Type B pancreatic cell (in vitro differentiated cells): ENCODE measurements around the gene SNCG. TPM values are rescaled to one million over a fixed set of nuclear protein-coding genes. Genes with fewer than 3 reads are reported as not detected.
"Not testable (repeated sequence)": the region's sequence is repeated elsewhere in the genome, so short reads cannot be mapped to it uniquely, and the experiment has no call there.

ENCODE experiments used
- DNase-seq: peaks from one replicate; pipeline ENCODE4 v3.0.0; 2021; ENCODE audit warnings: mixed read lengths; ENCODE audit not compliant: unreplicated experiment; ENCODE audit errors: extremely low spot score
- H3K27ac Mint-ChIP-seq: 2 replicates; pipeline ENCODE4 v1.8.0; 2021; ENCODE audit warnings: mild to moderate bottlenecking, mixed read lengths
- H3K27me3 Mint-ChIP-seq: 2 replicates; pipeline ENCODE4 v1.8.0; 2021; ENCODE audit warnings: mixed read lengths
- H3K36me3 Mint-ChIP-seq: 2 replicates; pipeline ENCODE4 v1.8.0; 2021; ENCODE audit warnings: mixed read lengths
- H3K4me1 Mint-ChIP-seq: one replicate; pipeline ENCODE4 v1.8.0; 2021; ENCODE audit warnings: mixed read lengths; ENCODE audit not compliant: unreplicated experiment
- H3K4me3 Mint-ChIP-seq: 2 replicates; pipeline ENCODE4 v1.8.0; 2021; ENCODE audit warnings: mild to moderate bottlenecking, mixed read lengths
- H3K9me3 Mint-ChIP-seq: 2 replicates; pipeline ENCODE4 v1.8.0; 2021; ENCODE audit warnings: mixed read lengths
- total RNA-seq: library from RNA; stranded (reverse); gene quantifications from 2 replicates; pipeline ENCODE4 v1.2.1, GENCODE V29; 2021; ENCODE audit warnings: low replicate concordance
- TF ChIP-seq, protein P1 (sequence below): fragments of 200-600 bp; sonication (generic); conservative IDR thresholded peaks from 2 replicates; pipeline ENCODE4 v1.5.0; 2021; ENCODE audit warnings: antibody characterized with exemption, mild to moderate bottlenecking

SNCG gene
- total RNA-seq, 1 donor from 2014 or later = 60.4 TPM

DNA sequence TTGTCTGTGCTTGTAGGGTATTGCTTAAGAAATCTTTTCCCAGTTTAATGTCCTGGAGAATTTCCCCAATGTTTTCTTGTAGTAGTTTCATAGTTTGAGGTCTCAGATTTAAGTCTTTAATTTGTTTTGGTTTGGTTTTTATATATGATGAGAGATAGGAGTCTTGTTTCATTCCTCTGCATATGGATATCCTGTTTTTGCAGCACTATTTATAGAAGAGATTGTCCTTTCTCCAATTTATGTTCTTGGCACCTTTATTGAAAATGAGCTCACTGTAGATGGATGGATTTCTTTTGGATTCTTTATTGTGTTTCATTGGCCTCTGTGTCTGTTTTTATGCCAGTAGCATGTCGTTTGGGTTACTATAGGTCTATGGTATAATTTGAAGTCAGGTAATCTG is 30.1 kb downstream of the SNCG start:
- H3K9me3 Mint-ChIP-seq = no peaks in the 10 kb centered on the region
- no peak for DNase-seq

DNA sequence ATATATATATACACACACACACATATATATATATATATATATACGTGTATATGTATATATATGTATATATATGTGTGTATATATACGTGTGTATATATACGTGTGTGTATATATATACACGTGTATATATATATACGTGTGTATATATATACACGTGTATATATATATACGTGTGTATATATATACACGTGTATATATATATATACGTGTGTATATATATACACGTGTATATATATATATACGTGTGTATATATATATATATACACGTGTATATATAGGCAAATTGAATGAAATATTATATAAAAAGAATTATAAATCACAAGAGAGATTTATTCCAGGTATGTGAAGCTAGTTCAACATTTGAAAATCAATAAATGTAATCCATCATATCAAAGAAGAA is 33.0 kb downstream of the SNCG start:
- not testable (repeated sequence) for H3K27ac Mint-ChIP-seq, H3K27me3 Mint-ChIP-seq, H3K4me1 Mint-ChIP-seq, H3K4me3 Mint-ChIP-seq, H3K36me3 Mint-ChIP-seq, H3K9me3 Mint-ChIP-seq, DNase-seq

More for the DNA sequence above, 30.1 kb downstream of the SNCG start:
- Mint-ChIP-seq H3K4me3 (no peak overlapping the region), H3K4me1 (no peaks in the 10 kb centered on the region), H3K27me3 (no peaks in the 10 kb centered on the region), H3K27ac (no peak overlapping the region), H3K36me3 (no peaks in the 10 kb centered on the region)
- TF ChIP-seq, protein P1, sequence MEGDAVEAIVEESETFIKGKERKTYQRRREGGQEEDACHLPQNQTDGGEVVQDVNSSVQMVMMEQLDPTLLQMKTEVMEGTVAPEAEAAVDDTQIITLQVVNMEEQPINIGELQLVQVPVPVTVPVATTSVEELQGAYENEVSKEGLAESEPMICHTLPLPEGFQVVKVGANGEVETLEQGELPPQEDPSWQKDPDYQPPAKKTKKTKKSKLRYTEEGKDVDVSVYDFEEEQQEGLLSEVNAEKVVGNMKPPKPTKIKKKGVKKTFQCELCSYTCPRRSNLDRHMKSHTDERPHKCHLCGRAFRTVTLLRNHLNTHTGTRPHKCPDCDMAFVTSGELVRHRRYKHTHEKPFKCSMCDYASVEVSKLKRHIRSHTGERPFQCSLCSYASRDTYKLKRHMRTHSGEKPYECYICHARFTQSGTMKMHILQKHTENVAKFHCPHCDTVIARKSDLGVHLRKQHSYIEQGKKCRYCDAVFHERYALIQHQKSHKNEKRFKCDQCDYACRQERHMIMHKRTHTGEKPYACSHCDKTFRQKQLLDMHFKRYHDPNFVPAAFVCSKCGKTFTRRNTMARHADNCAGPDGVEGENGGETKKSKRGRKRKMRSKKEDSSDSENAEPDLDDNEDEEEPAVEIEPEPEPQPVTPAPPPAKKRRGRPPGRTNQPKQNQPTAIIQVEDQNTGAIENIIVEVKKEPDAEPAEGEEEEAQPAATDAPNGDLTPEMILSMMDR = no peak

DNA sequence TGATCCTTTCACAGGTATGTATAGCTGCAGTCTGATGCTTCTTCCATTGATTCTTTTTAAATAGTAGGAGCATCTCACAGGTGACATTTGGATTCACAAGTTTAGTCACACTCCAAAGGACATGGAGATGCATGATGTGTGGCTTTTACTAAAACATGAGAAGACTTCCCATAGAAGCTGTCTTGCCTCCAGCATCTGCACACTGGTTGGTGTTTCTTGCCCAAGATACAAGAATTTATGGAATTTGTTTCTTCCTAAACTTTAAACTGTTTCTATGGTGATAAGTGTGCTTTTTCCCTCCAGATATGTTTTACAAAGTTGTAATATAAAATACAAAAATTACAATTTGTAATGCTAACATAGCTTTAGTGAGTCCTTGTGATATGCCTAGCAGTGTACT is 34.1 kb downstream of the SNCG start:
- DNase-seq = no peak
- TF ChIP-seq, protein P1 = no peak
- Mint-ChIP-seq H3K27ac (no peak overlapping the region), H3K27me3 (no peaks in the 10 kb centered on the region), H3K4me3 (no peak overlapping the region), H3K4me1 (no peaks in the 10 kb centered on the region), H3K36me3 (no peaks in the 10 kb centered on the region), H3K9me3 (no peaks in the 10 kb centered on the region)

DNA sequence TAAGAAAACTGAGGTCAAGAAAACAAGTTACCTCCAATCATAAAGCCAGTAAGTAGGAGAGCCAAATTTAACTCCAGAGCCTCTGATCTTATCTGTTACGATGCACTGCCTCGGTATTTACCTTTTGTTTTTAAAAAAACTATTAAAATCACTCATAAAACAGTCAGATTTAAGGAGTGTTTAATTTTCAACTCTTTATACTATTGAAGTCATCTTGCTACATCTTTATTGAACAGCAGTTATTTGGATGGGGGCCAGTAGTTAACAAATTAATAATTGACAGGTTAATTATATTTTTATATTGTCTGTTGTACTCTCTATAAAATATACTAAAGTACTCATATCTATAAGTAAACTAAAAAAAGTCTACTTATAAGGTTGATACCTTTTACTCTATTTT is 34.5 kb downstream of the SNCG start:
- no peak for DNase-seq
- TF ChIP-seq, protein P1 = no peak

DNA sequence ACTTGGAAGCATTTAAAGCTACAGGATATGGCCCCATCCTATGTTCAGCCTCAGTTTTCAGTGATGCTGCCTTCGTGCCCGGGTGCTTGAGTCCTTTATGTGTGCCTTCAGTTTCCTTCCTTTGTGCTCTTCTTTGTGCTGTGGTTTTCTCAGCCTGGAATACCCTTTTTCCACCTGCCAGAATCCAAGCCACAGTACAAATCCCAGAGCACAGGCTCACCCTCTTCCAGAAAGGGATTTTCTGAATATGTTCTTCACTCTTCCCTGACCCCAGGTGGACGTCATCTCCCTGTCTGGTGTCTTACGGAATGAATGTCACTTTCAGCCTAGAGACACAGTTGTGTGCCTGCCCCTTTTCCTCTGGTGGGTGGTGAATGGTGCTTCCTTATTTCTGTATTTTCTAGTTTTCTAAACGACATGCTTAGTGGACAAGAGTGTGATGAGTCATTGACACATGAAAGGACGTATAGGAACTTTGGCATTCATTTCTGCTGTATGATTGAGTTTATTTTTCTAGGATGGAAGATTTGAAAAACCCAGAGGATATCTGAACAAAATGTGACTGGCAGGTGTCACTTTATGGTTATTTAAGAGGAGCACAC is 41.5 kb downstream of the SNCG start:
- not testable (repeated sequence) for H3K9me3 Mint-ChIP-seq, H3K36me3 Mint-ChIP-seq

More for the DNA sequence above, 34.5 kb downstream of the SNCG start:
- Mint-ChIP-seq H3K36me3 (no peaks in the 10 kb centered on the region), H3K4me3 (no peak overlapping the region), H3K4me1 (no peaks in the 10 kb centered on the region), H3K27me3 (no peaks in the 10 kb centered on the region), H3K27ac (no peak overlapping the region), H3K9me3 (no peaks in the 10 kb centered on the region)

DNA sequence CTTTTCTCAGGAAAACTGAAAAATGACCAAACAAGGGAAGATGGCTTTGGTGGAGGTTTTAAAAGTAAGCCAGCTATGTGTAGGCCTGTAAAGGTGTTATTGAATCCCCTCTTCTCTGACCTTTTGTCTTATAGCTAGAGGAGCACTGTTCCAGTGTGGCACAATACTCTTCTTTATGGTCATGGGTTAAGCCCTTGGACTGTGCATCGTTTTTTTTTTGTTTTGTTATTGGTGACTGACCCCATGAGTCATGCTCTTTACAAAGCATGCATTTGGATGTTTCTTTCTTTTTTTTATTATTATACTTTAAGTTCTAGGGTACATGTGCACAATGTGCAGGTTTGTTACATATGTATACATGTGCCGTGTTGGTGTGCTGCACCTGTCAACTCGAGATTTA is 42.1 kb downstream of the SNCG start:
- Mint-ChIP-seq H3K36me3 (no peaks in the 10 kb centered on the region), H3K27me3 (no peaks in the 10 kb centered on the region), H3K4me1 (no peaks in the 10 kb centered on the region), H3K27ac (no peak overlapping the region), H3K9me3 (no peaks in the 10 kb centered on the region), H3K4me3 (no peak overlapping the region)
- no peak for DNase-seq
- TF ChIP-seq, protein P1 = no peak

More for the DNA sequence above, 41.5 kb downstream of the SNCG start:
- H3K27me3 Mint-ChIP-seq, DNase-seq, H3K4me1 Mint-ChIP-seq, H3K4me3 Mint-ChIP-seq, H3K27ac Mint-ChIP-seq: not testable (repeated sequence)

DNA sequence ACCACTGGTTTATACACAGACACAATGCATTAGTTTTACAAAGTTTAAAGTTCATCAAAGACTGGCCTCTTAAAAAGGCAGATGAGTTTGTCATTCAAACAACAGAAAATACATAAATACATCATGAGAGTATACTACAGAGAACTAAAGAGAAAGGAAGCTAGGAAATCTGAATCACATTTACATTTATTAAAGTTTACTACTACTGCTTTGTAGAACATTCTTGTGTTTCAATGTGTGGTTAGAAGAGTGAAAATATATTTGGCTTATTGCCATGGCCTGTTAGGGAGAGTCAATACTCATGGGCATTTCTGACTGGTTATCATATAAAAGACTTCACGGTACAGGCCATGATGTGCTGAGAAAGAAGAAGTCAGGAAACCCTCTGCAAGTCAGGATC is 48.7 kb downstream of the SNCG start:
- H3K36me3 Mint-ChIP-seq, H3K27me3 Mint-ChIP-seq: not testable (repeated sequence)

DNA sequence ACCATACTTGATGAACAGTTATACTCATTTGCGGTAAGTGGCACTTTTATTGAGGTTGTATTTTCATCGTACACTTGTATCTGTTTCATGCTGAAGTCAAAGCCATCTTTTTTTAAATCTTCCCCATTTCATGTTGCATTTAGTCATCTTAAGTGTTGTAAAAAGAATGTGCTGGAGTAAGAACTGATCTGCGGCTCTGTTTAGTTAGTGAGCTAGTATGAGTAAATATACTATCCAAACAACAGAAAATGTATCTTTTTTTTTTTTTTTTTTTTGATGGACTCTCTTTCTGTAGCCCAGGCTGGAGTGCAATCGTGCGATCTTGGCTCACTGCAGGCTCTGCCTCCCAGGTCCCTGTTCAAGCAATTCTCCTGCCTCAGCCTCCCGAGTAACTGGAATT is 49.3 kb downstream of the SNCG start:
- not testable (repeated sequence) for H3K4me1 Mint-ChIP-seq, DNase-seq, H3K27ac Mint-ChIP-seq, H3K4me3 Mint-ChIP-seq, H3K27me3 Mint-ChIP-seq, H3K9me3 Mint-ChIP-seq, H3K36me3 Mint-ChIP-seq

More for the DNA sequence above, 48.7 kb downstream of the SNCG start:
- H3K4me3 Mint-ChIP-seq, H3K9me3 Mint-ChIP-seq, H3K4me1 Mint-ChIP-seq, DNase-seq: not testable (repeated sequence)
- peak overlapping the region; percentile 27 for H3K27ac Mint-ChIP-seq

DNA sequence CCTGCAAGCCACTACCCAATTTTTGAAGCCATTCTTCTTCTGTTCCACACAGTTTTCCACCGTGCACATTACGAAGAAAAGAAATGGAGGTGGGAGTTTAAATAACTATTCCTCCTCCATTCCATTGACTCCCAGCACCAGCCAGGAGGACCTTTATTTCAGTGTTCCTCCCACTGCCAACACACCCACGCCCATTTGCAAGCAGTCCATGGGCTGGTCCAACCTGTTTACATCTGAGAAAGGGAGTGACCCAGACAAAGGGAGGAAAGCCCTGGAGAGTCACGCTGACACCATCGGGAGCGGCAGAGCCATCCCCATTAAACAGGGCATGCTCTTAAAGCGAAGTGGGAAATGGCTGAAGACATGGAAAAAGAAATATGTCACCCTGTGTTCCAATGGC is 49.9 kb downstream of the SNCG start:
- H3K27me3 Mint-ChIP-seq, H3K4me3 Mint-ChIP-seq, H3K4me1 Mint-ChIP-seq, H3K36me3 Mint-ChIP-seq, DNase-seq, H3K9me3 Mint-ChIP-seq: not testable (repeated sequence)
- H3K27ac Mint-ChIP-seq = peak overlapping the region; percentile 50

DNA sequence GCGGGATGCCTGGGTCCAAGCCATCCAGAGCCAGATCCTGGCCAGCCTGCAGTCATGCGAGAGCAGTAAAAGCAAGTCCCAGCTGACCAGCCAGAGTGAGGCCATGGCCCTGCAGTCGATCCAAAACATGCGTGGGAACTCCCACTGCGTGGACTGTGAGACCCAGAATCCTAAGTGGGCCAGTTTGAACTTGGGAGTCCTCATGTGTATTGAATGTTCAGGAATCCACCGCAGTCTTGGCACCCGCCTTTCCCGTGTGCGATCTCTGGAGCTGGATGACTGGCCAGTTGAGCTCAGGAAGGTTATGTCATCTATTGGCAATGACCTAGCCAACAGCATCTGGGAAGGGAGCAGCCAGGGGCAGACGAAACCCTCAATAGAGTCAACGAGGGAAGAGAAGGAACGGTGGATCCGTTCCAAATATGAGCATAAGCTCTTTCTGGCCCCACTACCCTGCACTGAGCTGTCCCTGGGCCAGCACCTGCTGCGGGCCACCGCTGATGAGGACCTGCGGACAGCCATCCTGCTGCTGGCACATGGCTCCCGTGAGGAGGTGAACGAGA is 50.8 kb downstream of the SNCG start:
- DNase-seq, H3K27me3 Mint-ChIP-seq, H3K27ac Mint-ChIP-seq, H3K4me1 Mint-ChIP-seq, H3K36me3 Mint-ChIP-seq, H3K9me3 Mint-ChIP-seq, H3K4me3 Mint-ChIP-seq: not testable (repeated sequence)
